ENCODE measurements around the gene TTC39B. TPM values are rescaled to one million over a fixed set of nuclear protein-coding genes. Genes with fewer than 3 reads are reported as not detected.

Gene TTC39B
- total RNA-seq, 1 donor from 2014 or later: 4.9 TPM

- no peak for FAIRE-seq
- no peak for DNase-seq (ENCODE audit: low spot score in 2 of 2)
Measured at GRCh38 chr9:15140051-15140450, 167.0 kb downstream of the TTC39B start.

GRCh38 chr9:15139469-15139868 lies 167.5 kb downstream of the TTC39B start:
- no peak for DNase-seq (ENCODE audit: low spot score in 2 of 2)

GRCh38 chr9:15138357-15138686 lies 168.7 kb downstream of the TTC39B start:
- DNase-seq (ENCODE audit: low spot score in 2 of 2) (no peak), FAIRE-seq (no peak)

More at GRCh38 chr9:15139469-15139868, 167.5 kb downstream of the TTC39B start:
- FAIRE-seq: no peak

- no peak for FAIRE-seq
- no peak for DNase-seq (ENCODE audit: low spot score in 2 of 2)
Measured at GRCh38 chr9:15137658-15138356, 169.2 kb downstream of the TTC39B start.

GRCh38 chr9:15137089-15137488 lies 169.9 kb downstream of the TTC39B start:
- DNase-seq (ENCODE audit: low spot score in 2 of 2) (no peak), FAIRE-seq (no peak)

- no peak for FAIRE-seq
- no peak for DNase-seq (ENCODE audit: low spot score in 2 of 2)
Measured at GRCh38 chr9:15136646-15137045, 170.4 kb downstream of the TTC39B start.

- DNase-seq (ENCODE audit: low spot score in 2 of 2) (peak; percentile 22 to 64), FAIRE-seq (no peak)
Measured at GRCh38 chr9:15135164-15135792, 171.7 kb downstream of the TTC39B start.

- FAIRE-seq: no peak
- no peak for DNase-seq (ENCODE audit: low spot score in 2 of 2)
Measured at GRCh38 chr9:15133488-15133887, 173.5 kb downstream of the TTC39B start.

- DNase-seq (ENCODE audit: low spot score in 2 of 2) (no peak), FAIRE-seq (no peak)
Measured at GRCh38 chr9:15132091-15132490, 174.9 kb downstream of the TTC39B start.

GRCh38 chr9:15131094-15131493 lies 175.9 kb downstream of the TTC39B start:
- DNase-seq (ENCODE audit: low spot score in 2 of 2) (no peak), FAIRE-seq (no peak)

GRCh38 chr9:15127831-15128230 lies 179.2 kb downstream of the TTC39B start:
- no peak for DNase-seq (ENCODE audit: low spot score in 2 of 2)
- FAIRE-seq: no peak

- DNase-seq (ENCODE audit: low spot score in 2 of 2) (no peak), FAIRE-seq (no peak)
Measured at GRCh38 chr9:15121630-15122029, 185.4 kb downstream of the TTC39B start.

- DNase-seq (ENCODE audit: low spot score in 2 of 2) (no peak), FAIRE-seq (no peak)
Measured at GRCh38 chr9:15116130-15116580, 190.9 kb downstream of the TTC39B start.

GRCh38 chr9:15115702-15116101 lies 191.3 kb downstream of the TTC39B start:
- no peak for DNase-seq (ENCODE audit: low spot score in 2 of 2)
- no peak for FAIRE-seq

GRCh38 chr9:15115041-15115440 lies 192.0 kb downstream of the TTC39B start:
- DNase-seq (ENCODE audit: low spot score in 2 of 2) (no peak), FAIRE-seq (no peak)

Small RNA genes within 50 kb of the gene (small RNA-seq; reads per million reads assigned to genes)
- gene RNU6-559P: not detected

Other genes with a start within 250 kb of the TTC39B start
- gene SNAPC3, start 115.7 kb upstream of the TTC39B start, total RNA-seq: 72.2 TPM
- gene PSIP1, start 203.8 kb upstream of the TTC39B start, total RNA-seq: 183 TPM
- 28.9 TPM for gene CCDC171, start 245.8 kb upstream of the TTC39B start, total RNA-seq

Data from frontal cortex (tissue), 4 donors.